ENCODE data around the gene SLC35A4.

GRCh38 chr5:140603734-140604133 lies 39.1 kb downstream of the SLC35A4 start:
- TF ChIP-seq, protein P1, sequence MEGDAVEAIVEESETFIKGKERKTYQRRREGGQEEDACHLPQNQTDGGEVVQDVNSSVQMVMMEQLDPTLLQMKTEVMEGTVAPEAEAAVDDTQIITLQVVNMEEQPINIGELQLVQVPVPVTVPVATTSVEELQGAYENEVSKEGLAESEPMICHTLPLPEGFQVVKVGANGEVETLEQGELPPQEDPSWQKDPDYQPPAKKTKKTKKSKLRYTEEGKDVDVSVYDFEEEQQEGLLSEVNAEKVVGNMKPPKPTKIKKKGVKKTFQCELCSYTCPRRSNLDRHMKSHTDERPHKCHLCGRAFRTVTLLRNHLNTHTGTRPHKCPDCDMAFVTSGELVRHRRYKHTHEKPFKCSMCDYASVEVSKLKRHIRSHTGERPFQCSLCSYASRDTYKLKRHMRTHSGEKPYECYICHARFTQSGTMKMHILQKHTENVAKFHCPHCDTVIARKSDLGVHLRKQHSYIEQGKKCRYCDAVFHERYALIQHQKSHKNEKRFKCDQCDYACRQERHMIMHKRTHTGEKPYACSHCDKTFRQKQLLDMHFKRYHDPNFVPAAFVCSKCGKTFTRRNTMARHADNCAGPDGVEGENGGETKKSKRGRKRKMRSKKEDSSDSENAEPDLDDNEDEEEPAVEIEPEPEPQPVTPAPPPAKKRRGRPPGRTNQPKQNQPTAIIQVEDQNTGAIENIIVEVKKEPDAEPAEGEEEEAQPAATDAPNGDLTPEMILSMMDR (CRISPR knock-in tag; IDR thresholded peaks at IDR 0.05) = no peak
- no peak for TF ChIP-seq THAP7 (CRISPR knock-in tag; IDR thresholded peaks at IDR 0.05)

All from HepG2 (cell line).